Measurements from ENCODE around the gene OR6C75.
"Not testable (repeated sequence)": the region's sequence is repeated elsewhere in the genome, so short reads cannot be mapped to it uniquely, and the experiment has no call there.

The OR6C75 gene

GRCh38 chr12:55362675-55363074, at the start of gene OR6C75:
TSS of gene OR6C75 (plus strand) at chr12:55362975. CDS start at chr12:55365111, 2,136 bp downstream.
- DNase-seq, result no peak

- no peak for DNase-seq
Measured at GRCh38 chr12:55314043-55314442, 48.7 kb upstream of the OR6C75 start, which contains the start of gene OR6C1. TSS of gene OR6C1 (plus strand) at chr12:55314343. CDS start at chr12:55320600, 6,257 bp downstream.

- DNase-seq, result no peak
Measured at GRCh38 chr12:55320201-55320600, 42.6 kb upstream of the OR6C75 start.

GRCh38 chr12:55325801-55326200, 37.0 kb upstream of the OR6C75 start:
- DNase-seq, result not testable (repeated sequence)

- no peak for DNase-seq
Measured at GRCh38 chr12:55330446-55330845, 32.3 kb upstream of the OR6C75 start, which contains the start of gene OR6C3. TSS of gene OR6C3 (plus strand) at chr12:55330746. CDS start at chr12:55331701, 955 bp downstream.

- no peak for DNase-seq
Measured at GRCh38 chr12:55336002-55336401, 26.8 kb upstream of the OR6C75 start.

GRCh38 chr12:55355338-55355737, 7.4 kb upstream of the OR6C75 start:
- DNase-seq, result not testable (repeated sequence)

- DNase-seq, result no peak
Measured at GRCh38 chr12:55365086-55365485, 2.3 kb downstream of the OR6C75 start.

GRCh38 chr12:55372521-55372920, 9.7 kb downstream of the OR6C75 start:
- no peak for DNase-seq

- DNase-seq, result no peak
Measured at GRCh38 chr12:55385891-55386290, 23.1 kb downstream of the OR6C75 start.

- DNase-seq, result no peak
Measured at GRCh38 chr12:55392032-55392795, 29.4 kb downstream of the OR6C75 start.

GRCh38 chr12:55396326-55396725, 33.6 kb downstream of the OR6C75 start:
- DNase-seq, result no peak

GRCh38 chr12:55400229-55400628, 37.5 kb downstream of the OR6C75 start, which contains the start of gene OR6C65:
TSS of gene OR6C65 (plus strand) at chr12:55400529. CDS start at chr12:55400529, 0 bp downstream.
- no peak for DNase-seq

GRCh38 chr12:55407866-55408265, 45.1 kb downstream of the OR6C75 start:
- no peak for DNase-seq

- not testable (repeated sequence) for DNase-seq
Measured at GRCh38 chr12:55409133-55409532, 46.4 kb downstream of the OR6C75 start.

- DNase-seq, result not testable (repeated sequence)
Measured at GRCh38 chr12:55412138-55412537, 49.4 kb downstream of the OR6C75 start.

- DNase-seq, result not testable (repeated sequence)
Measured at GRCh38 chr12:55413498-55414388, 51.0 kb downstream of the OR6C75 start.

GRCh38 chr12:55414396-55414823, 51.6 kb downstream of the OR6C75 start:
- DNase-seq, result not testable (repeated sequence)

- DNase-seq, result not testable (repeated sequence)
Measured at GRCh38 chr12:55414889-55415288, 52.1 kb downstream of the OR6C75 start.

- no peak for DNase-seq
Measured at GRCh38 chr12:55416961-55417360, 54.2 kb downstream of the OR6C75 start.

Measured in activated naive CD4-positive, alpha-beta T cell (primary cell).